Measurements from ENCODE around the gene MRPL24.

MRPL24 gene

GRCh38 chr1:156709757-156710489 lies 31.0 kb downstream of the MRPL24 start:
- DNase-seq (ENCODE audit: low spot score), result no peak

GRCh38 chr1:156709031-156709430 lies 31.9 kb downstream of the MRPL24 start:
- DNase-seq (ENCODE audit: low spot score), result no peak

- no peak for DNase-seq (ENCODE audit: low spot score)
Measured at GRCh38 chr1:156708218-156708661, 32.6 kb downstream of the MRPL24 start.

- DNase-seq (ENCODE audit: low spot score), result no peak
Measured at GRCh38 chr1:156707417-156708217, 33.3 kb downstream of the MRPL24 start.

- DNase-seq (ENCODE audit: low spot score), result no peak
Measured at GRCh38 chr1:156706657-156707416, 34.1 kb downstream of the MRPL24 start.

- DNase-seq (ENCODE audit: low spot score), result peak; percentile 45
Measured at GRCh38 chr1:156705918-156706656, 34.8 kb downstream of the MRPL24 start.

- no peak for DNase-seq (ENCODE audit: low spot score)
Measured at GRCh38 chr1:156705321-156705917, 35.5 kb downstream of the MRPL24 start, which contains the start of gene CRABP2. Gene CRABP2 (minus strand): TSS chr1:156705583. CDS start chr1:156705446, 137 bp downstream.

GRCh38 chr1:156704930-156705320 lies 36.0 kb downstream of the MRPL24 start:
- no peak for DNase-seq (ENCODE audit: low spot score)

GRCh38 chr1:156704166-156704711 lies 36.6 kb downstream of the MRPL24 start:
- no peak for DNase-seq (ENCODE audit: low spot score)

- DNase-seq (ENCODE audit: low spot score), result no peak
Measured at GRCh38 chr1:156703741-156704140, 37.1 kb downstream of the MRPL24 start.

- no peak for DNase-seq (ENCODE audit: low spot score)
Measured at GRCh38 chr1:156703336-156703735, 37.6 kb downstream of the MRPL24 start.

- DNase-seq (ENCODE audit: low spot score), result no peak
Measured at GRCh38 chr1:156700736-156701531, 40.0 kb downstream of the MRPL24 start.

- no peak for DNase-seq (ENCODE audit: low spot score)
Measured at GRCh38 chr1:156698995-156699394, 41.9 kb downstream of the MRPL24 start.

- no peak for DNase-seq (ENCODE audit: low spot score)
Measured at GRCh38 chr1:156697481-156697880, 43.4 kb downstream of the MRPL24 start.

- no peak for DNase-seq (ENCODE audit: low spot score)
Measured at GRCh38 chr1:156696755-156697154, 44.1 kb downstream of the MRPL24 start.

GRCh38 chr1:156694690-156694962 lies 46.3 kb downstream of the MRPL24 start:
- no peak for DNase-seq (ENCODE audit: low spot score)

GRCh38 chr1:156693848-156694689 lies 46.8 kb downstream of the MRPL24 start:
- no peak for DNase-seq (ENCODE audit: low spot score)

- DNase-seq (ENCODE audit: low spot score), result no peak
Measured at GRCh38 chr1:156692925-156693847, 47.7 kb downstream of the MRPL24 start.
